Smooth muscle cell (in vitro differentiated cells): Measurements from ENCODE around the gene GADD45GIP1. TPM values are rescaled to one million over a fixed set of nuclear protein-coding genes. Genes with fewer than 3 reads are reported as not detected.

Experiments
- DNase-seq: peaks from one replicate; lab custom pipeline; 2025; ENCODE audit not compliant: unreplicated experiment; lab: John Stamatoyannopoulos, UW
- H2AFZ ChIP-seq: fragments of 200-600 bp; sonication (generic); 2 replicates; pipeline ENCODE4 v1.6.0; 2016; ENCODE audit warnings: antibody characterized with exemption, low read depth, mild to moderate bottlenecking
- H3F3A ChIP-seq: fragments of 200-600 bp; sonication (generic); 2 replicates; pipeline ENCODE4 v1.6.0; 2017; ENCODE audit warnings: antibody characterized with exemption, low read depth
- H3K27ac ChIP-seq: fragments of 200-600 bp; sonication (generic); 2 replicates; pipeline ENCODE4 v1.5.1; 2016; ENCODE audit warnings: low read depth, mild to moderate bottlenecking
- H3K27me3 ChIP-seq: fragments of 200-600 bp; sonication (generic); 2 replicates; pipeline ENCODE4 v1.6.1; 2016; ENCODE audit warnings: low read depth, mild to moderate bottlenecking
- H3K36me3 ChIP-seq: fragments of 200-600 bp; sonication (generic); 2 replicates; pipeline ENCODE4 v1.5.1; 2016; ENCODE audit warnings: low read depth
- H3K4me1 ChIP-seq: fragments of 200-600 bp; sonication (generic); 2 replicates; pipeline ENCODE4 v1.5.1; 2016; ENCODE audit warnings: low read depth
- H3K4me2 ChIP-seq: fragments of 200-600 bp; sonication (generic); 2 replicates; pipeline ENCODE4 v1.6.0; 2016; ENCODE audit warnings: mild to moderate bottlenecking
- H3K4me3 ChIP-seq: fragments of 200-600 bp; sonication (generic); 2 replicates; pipeline ENCODE4 v1.5.1; 2016; ENCODE audit warnings: mild to moderate bottlenecking
- H3K79me2 ChIP-seq: fragments of 200-600 bp; sonication (generic); 2 replicates; pipeline ENCODE4 v1.6.0; 2016; ENCODE audit warnings: low read depth, mild to moderate bottlenecking
- H3K9ac ChIP-seq: fragments of 200-600 bp; sonication (generic); 2 replicates; pipeline ENCODE4 v1.6.0; 2016; ENCODE audit warnings: low read depth
- H3K9me3 ChIP-seq: fragments of 200-600 bp; sonication (generic); replicated peaks from 2 replicates; pipeline ENCODE4 v1.5.1; 2016; ENCODE audit warnings: low read depth
- H4K20me1 ChIP-seq: fragments of 200-600 bp; sonication (generic); 2 replicates; pipeline ENCODE4 v1.6.0; 2016; ENCODE audit warnings: low read depth
- WGBS: methylation state at CpG from one replicate; pipeline ENCODE4 v1.1.7; 2016; ENCODE audit warnings: low lambda C conversion rate; 5-methylcytosine and 5-hydroxymethylcytosine counted together
- polyA plus RNA-seq: library from polyadenylated mRNA; unstranded; fragments of >200 nt; fragmentation: Nextera tagmentation; extraction: Ambion mirVana; gene quantifications from 2 replicates; pipeline ENCODE4 v1.2.1, GENCODE V29; 2016
- total RNA-seq: library from RNA; depleted of rRNA; stranded (reverse); fragments of >200 nt; gene quantifications from 2 replicates; pipeline ENCODE4 v1.2.3, GENCODE V29; 2014
- TF ChIP-seq, protein P1 (sequence below): fragments of 200-600 bp; sonication (generic); IDR thresholded peaks from 2 replicates; pipeline ENCODE4 v1.5.1; 2017; ENCODE audit warnings: borderline replicate concordance, mild to moderate bottlenecking, antibody characterized with exemption; ENCODE audit not compliant: insufficient read depth, poor library complexity, severe bottlenecking

Gene GADD45GIP1
- total and polyA plus RNA-seq, 2 experiments from 2014 or later = 51.5 to 152 TPM

DNA sequence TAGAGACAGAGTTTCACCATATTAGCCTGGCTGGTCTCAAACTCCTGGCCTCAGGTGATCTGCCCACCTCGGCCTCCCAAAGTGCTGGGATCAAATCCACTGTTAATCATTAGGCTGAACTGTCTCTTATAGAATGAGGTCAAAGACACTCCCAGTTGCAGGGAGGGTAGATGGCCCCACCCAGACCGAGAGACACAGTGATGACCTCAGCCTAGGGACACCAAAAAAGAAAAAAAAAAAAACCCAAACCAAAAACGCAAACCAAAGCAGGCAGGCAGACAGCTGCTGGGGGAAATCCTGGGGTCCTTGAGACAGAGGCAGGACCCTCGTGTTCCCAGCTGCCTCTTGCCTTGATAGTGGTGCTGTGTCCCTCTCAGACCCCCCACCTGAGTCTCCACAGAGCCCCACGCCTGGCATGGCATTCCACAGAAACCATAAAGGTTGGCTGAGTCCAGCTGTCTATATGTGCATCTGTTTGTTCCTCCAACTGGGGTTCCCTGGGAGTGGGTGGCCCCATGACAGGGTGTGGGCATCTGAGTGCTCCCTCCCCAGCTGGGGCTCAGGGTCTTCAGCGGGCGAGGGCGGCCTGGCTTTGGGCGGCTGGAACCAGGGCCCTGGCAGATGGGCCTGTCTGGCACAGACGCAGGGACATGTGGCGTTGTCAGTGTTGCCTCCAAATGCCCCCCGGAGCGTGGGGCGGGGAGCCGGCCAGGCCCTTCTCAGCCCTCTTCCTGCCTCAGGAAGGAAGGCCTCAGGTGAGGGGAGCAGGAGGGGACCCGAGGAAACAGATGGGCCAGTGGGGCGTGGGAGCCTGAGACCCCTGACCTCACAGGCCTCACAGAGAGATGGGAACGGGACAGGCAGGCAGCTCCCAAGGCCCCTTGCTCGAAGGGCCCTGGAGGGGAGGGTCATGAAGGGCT, 17.5 kb upstream of the GADD45GIP1 start:
- Histone ChIP-seq H3K9me3 (no peaks in the 10 kb centered on the region), H3K4me2 (no peak overlapping the region), H3K27me3 (no peaks in the 10 kb centered on the region), H3K4me1 (no peaks in the 10 kb centered on the region), H3K36me3 (no peaks in the 10 kb centered on the region), H3K4me3 (no peak overlapping the region), H3F3A (no peaks in the 10 kb centered on the region), H2AFZ (no peak overlapping the region), H4K20me1 (no peaks in the 10 kb centered on the region), H3K27ac (no peak overlapping the region), H3K79me2 (no peaks in the 10 kb centered on the region), H3K9ac (no peak overlapping the region)
- no peak for DNase-seq
- TF ChIP-seq, protein P1, sequence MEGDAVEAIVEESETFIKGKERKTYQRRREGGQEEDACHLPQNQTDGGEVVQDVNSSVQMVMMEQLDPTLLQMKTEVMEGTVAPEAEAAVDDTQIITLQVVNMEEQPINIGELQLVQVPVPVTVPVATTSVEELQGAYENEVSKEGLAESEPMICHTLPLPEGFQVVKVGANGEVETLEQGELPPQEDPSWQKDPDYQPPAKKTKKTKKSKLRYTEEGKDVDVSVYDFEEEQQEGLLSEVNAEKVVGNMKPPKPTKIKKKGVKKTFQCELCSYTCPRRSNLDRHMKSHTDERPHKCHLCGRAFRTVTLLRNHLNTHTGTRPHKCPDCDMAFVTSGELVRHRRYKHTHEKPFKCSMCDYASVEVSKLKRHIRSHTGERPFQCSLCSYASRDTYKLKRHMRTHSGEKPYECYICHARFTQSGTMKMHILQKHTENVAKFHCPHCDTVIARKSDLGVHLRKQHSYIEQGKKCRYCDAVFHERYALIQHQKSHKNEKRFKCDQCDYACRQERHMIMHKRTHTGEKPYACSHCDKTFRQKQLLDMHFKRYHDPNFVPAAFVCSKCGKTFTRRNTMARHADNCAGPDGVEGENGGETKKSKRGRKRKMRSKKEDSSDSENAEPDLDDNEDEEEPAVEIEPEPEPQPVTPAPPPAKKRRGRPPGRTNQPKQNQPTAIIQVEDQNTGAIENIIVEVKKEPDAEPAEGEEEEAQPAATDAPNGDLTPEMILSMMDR = no peak
- WGBS = 82% methylated on average over 19 of the region's 19 CpGs

DNA sequence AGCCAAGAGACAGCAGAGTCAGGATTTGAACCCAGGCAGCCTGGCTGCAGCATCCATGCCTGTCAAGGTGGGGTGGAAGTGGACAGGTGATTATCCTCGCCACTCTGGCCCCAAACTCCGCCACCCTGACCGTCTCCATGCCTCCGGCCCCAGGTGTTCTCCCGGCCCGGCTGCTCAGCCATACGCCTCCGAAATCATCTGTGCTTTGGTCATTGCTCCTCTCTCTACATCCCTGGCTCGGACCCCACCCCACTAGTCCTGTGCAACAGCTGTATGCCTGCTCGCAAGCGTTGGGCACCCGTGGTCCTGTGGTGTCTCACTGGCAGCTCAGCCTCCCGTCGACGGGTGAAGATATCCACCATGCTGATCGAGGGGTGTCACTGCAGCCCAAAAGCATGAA, 16.2 kb upstream of the GADD45GIP1 start:
- WGBS = 88% methylated on average over 16 of the region's 16 CpGs

DNA sequence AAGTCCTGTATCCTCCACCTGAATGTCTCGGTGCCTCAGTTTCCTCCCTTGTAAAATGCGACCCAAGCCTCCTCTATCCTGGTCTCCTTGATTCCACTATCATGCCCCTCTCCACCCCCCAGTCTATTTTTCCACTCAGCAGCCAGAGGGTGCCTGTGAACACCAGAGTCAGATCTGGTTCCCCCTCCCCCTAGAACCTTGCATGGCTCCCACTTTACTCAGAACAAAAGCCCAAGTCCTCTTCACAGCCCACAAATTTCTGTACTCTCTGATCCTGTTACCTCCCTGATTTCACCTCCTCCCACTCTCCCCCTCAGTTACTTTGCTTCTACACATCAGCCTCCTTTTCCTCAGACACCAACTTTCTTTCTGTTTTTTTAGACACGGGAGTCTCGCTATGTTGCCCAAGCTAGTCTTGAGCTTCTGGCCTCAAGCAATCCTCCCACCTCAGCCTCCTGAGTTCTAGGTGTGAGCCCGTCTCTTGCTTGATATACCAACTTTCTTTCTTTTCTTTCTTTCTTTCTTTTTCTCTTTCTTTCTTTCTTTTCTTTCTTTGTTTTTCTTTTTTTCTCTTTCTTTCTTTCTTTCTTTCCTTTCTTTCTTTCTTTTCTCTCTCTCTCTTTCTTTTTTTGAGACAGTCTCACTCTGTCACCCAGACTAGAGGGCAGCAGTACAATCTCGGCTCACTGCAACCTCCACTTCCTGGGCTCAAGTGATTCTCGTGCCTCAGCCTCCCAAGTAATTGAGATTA, 13.2 kb upstream of the GADD45GIP1 start:
- Histone ChIP-seq H3K4me3 (no peak overlapping the region), H3K4me1 (peaks cover 4% of the 10 kb centered on the region), H4K20me1 (no peaks in the 10 kb centered on the region), H3K9ac (no peak overlapping the region), H3K79me2 (no peaks in the 10 kb centered on the region), H3K27me3 (no peaks in the 10 kb centered on the region), H3K4me2 (no peak overlapping the region), H2AFZ (no peak overlapping the region), H3K9me3 (no peaks in the 10 kb centered on the region), H3K36me3 (no peaks in the 10 kb centered on the region), H3F3A (no peaks in the 10 kb centered on the region), H3K27ac (no peak overlapping the region)
- TF ChIP-seq, protein P1 = no peak
- WGBS = 98% methylated on average over 7 of the region's 7 CpGs
- no peak for DNase-seq

More for the DNA sequence above, 16.2 kb upstream of the GADD45GIP1 start:
- H2AFZ ChIP-seq = no peak overlapping the region
- H3K4me2 ChIP-seq = no peak overlapping the region
- no peaks in the 10 kb centered on the region for H3K9me3 ChIP-seq
- no peaks in the 10 kb centered on the region for H4K20me1 ChIP-seq
- no peaks in the 10 kb centered on the region for H3K27me3 ChIP-seq
- no peak overlapping the region for H3K4me3 ChIP-seq
- H3K36me3 ChIP-seq = no peaks in the 10 kb centered on the region
- no peaks in the 10 kb centered on the region for H3F3A ChIP-seq
- no peak for DNase-seq
- no peaks in the 10 kb centered on the region for H3K79me2 ChIP-seq
- no peak overlapping the region for H3K9ac ChIP-seq
- no peak overlapping the region for H3K27ac ChIP-seq
- H3K4me1 ChIP-seq = no peaks in the 10 kb centered on the region
- TF ChIP-seq, protein P1 = no peak
